GM12892 (cell line): ENCODE measurements around the gene FNBP1.
"Not testable (repeated sequence)": the region's sequence is repeated elsewhere in the genome, so short reads cannot be mapped to it uniquely, and the experiment has no call there.

Source experiments
- POLR2A ChIP-seq: IDR thresholded peaks from 2 replicates; pipeline ENCODE4 v1.6.1; 2011; ENCODE audit warnings: low read depth, low read length, control low read depth
- POLR2AphosphoS5 ChIP-seq: IDR thresholded peaks from 2 replicates; pipeline ENCODE4 v1.6.1; 2011; ENCODE audit warnings: low read depth, low read length, control low read depth

DNA sequence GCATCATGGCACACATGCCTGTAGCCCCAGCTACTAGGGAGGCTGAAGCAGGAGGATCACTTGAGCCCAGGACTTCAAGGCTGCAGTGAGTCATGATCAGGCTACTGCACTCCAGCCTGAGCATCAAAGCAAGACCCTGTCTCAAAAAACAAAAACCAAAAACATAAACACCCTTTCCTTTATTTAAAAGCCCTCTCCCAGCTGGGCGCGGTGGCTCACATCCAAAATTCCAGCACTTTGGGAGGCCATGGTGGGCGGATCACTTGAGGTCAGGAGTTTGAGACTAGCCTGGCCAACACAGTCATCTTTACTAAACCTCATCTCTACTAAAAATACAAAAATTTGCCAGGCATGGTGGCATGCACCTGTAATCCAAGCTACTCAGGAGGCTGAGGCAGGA, 45.3 kb downstream of the FNBP1 start:
- peak; percentile 26; the same call in 1 of the 2 replicates for TF ChIP-seq POLR2A
- not testable (repeated sequence) for TF ChIP-seq POLR2AphosphoS5
